ENCODE results near the gene AK5. TPM values are rescaled to one million over a fixed set of nuclear protein-coding genes. Genes with fewer than 3 reads are reported as not detected.

The AK5 gene
- total RNA-seq, 1 experiment from 2014 or later, result 3.0 TPM

- in situ Hi-C loops (cut with HindIII; ENCODE audit: low pct_unique_long_range_greater_than_20kb, low sequenced_read_pairs) (no loop called here), intact Hi-C loops (cut with micrococcal nuclease; ENCODE audit: unreplicated experiment) (no loop called here)
- Histone ChIP-seq H3K4me3 (ENCODE audit: low read depth in 2 of 2, low read length in 2 of 2) (no peak overlapping the region), H3K27me3 (ENCODE audit: control insufficient read depth, insufficient read depth, low read length) (peaks cover 2% of the 10 kb centered on the region; the same call in 1 of the 2 replicates), H3K9me3 (ENCODE audit: control insufficient read depth, insufficient read depth, low read depth, low read length) (no peaks in the 10 kb centered on the region), H3K4me1 (ENCODE audit: control insufficient read depth, insufficient read depth, low read length) (no peaks in the 10 kb centered on the region), H3K36me3 (ENCODE audit: control insufficient read depth, insufficient read depth, low read length) (no peaks in the 10 kb centered on the region; the same call in 1 of the 2 replicates), H3K27ac (ENCODE audit: low read length) (no peak overlapping the region)
- ChIA-PET POLR2A (no interaction called here), CTCF (no interaction called here)
- no peak for ATAC-seq
- DNase-seq (ENCODE audit: low read depth, low spot score), result no peak
- no TSS peak for BruUV-seq (replicated peaks)
- TF ChIP-seq SIN3A (IDR thresholded peaks at IDR 0.05; ENCODE audit: borderline replicate concordance, insufficient read depth, low read depth, low read length) (no peak), CTCF (IDR thresholded peaks at IDR 0.05) (no peak), TCF7L2 (IDR thresholded peaks at IDR 0.05; ENCODE audit: low read depth, low read length) (no peak), REST (IDR thresholded peaks at IDR 0.05; ENCODE audit: insufficient read depth in 1 of 2, low read depth in 2 of 2, low read length in 1 of 2) (no peak), POLR2AphosphoS5 (IDR thresholded peaks at IDR 0.05; ENCODE audit: low read depth, low read length) (no peak)
These were observed 8.8 kb downstream of the AK5 start for GRCh38 chr1:77290576-77290975.

GRCh38 chr1:77292551-77292950 lies 10.7 kb downstream of the AK5 start:
- in situ Hi-C loops (cut with HindIII; ENCODE audit: low pct_unique_long_range_greater_than_20kb, low sequenced_read_pairs), result no loop called here
- Histone ChIP-seq H3K36me3 (ENCODE audit: control insufficient read depth, insufficient read depth, low read length) (no peaks in the 10 kb centered on the region; the same call in 1 of the 2 replicates), H3K9me3 (ENCODE audit: control insufficient read depth, insufficient read depth, low read depth, low read length) (no peaks in the 10 kb centered on the region), H3K4me3 (ENCODE audit: low read depth in 2 of 2, low read length in 2 of 2) (no peak overlapping the region), H3K27ac (ENCODE audit: low read length) (no peak overlapping the region), H3K27me3 (ENCODE audit: control insufficient read depth, insufficient read depth, low read length) (no peaks in the 10 kb centered on the region; the same call in 1 of the 2 replicates), H3K4me1 (ENCODE audit: control insufficient read depth, insufficient read depth, low read length) (no peaks in the 10 kb centered on the region)
- ATAC-seq (no peak), DNase-seq (ENCODE audit: low read depth, low spot score) (no peak)
- POLR2A ChIA-PET, result no interaction called here
- intact Hi-C loops (cut with micrococcal nuclease; ENCODE audit: unreplicated experiment), result no loop called here
- BruUV-seq (replicated peaks), result no TSS peak
- no peak for TF ChIP-seq POLR2AphosphoS5 (IDR thresholded peaks at IDR 0.05; ENCODE audit: low read depth, low read length)
- TF ChIP-seq CTCF (IDR thresholded peaks at IDR 0.05), result no peak
- TF ChIP-seq TCF7L2 (IDR thresholded peaks at IDR 0.05; ENCODE audit: low read depth, low read length), result no peak
- TF ChIP-seq SIN3A (IDR thresholded peaks at IDR 0.05; ENCODE audit: borderline replicate concordance, insufficient read depth, low read depth, low read length), result no peak
- TF ChIP-seq REST (IDR thresholded peaks at IDR 0.05; ENCODE audit: insufficient read depth in 1 of 2, low read depth in 2 of 2, low read length in 1 of 2), result no peak
- CTCF ChIA-PET, result no interaction called here
